ENCODE results near the gene KMT2C. TPM values are rescaled to one million over a fixed set of nuclear protein-coding genes. Genes with fewer than 3 reads are reported as not detected.

KMT2C gene
- total and polyA plus RNA-seq, 10 donors, result 5.3 to 147 (median 107) TPM

DNA sequence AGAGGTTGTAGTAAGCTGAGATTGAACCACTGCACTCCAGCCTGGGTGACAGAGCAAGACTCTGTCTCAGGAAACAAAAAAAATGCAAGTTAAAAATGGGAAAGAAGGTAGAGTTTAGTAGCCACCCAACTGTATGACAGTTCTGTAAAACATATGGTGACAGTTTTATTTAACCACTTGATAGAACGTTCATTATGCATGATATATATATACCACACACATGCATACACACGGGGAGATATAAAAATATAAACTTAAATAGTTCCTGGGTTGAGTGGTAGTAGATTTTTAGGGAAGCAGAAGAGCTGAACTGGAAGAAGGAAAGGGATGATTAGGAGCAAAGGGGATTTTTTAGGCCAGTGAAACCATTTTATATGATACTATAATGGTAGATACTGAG lies 120.0 kb downstream of the KMT2C start:
- WGBS, 5 donors, result 50 to 81% (median 71%) methylated on average over 2 of the region's 2 CpGs
- Histone ChIP-seq H3K9me3 (no peaks in the 10 kb centered on the region), H3K36me3 (peaks cover 0 to 37% (median 3%) of the 10 kb centered on the region in 6 donors), H3K4me1 (peaks cover 10 to 68% (median 25%) of the 10 kb centered on the region in 6 donors), H3K27ac (no peak overlapping the region), H3K4me3 (no peak overlapping the region), H3K27me3 (replicated peaks in 1 of 7) (no peaks in the 10 kb centered on the region)
- intact Hi-C loops (cut with DNase I; ENCODE audit: low total_unique reads), result no loop called here
- no peak for DNase-seq
- TF ChIP-seq POLR2A (IDR thresholded peaks at IDR 0.05) (no peak), POLR2AphosphoS5 (IDR thresholded peaks at IDR 0.05) (no peak)
- TF ChIP-seq, protein P1, sequence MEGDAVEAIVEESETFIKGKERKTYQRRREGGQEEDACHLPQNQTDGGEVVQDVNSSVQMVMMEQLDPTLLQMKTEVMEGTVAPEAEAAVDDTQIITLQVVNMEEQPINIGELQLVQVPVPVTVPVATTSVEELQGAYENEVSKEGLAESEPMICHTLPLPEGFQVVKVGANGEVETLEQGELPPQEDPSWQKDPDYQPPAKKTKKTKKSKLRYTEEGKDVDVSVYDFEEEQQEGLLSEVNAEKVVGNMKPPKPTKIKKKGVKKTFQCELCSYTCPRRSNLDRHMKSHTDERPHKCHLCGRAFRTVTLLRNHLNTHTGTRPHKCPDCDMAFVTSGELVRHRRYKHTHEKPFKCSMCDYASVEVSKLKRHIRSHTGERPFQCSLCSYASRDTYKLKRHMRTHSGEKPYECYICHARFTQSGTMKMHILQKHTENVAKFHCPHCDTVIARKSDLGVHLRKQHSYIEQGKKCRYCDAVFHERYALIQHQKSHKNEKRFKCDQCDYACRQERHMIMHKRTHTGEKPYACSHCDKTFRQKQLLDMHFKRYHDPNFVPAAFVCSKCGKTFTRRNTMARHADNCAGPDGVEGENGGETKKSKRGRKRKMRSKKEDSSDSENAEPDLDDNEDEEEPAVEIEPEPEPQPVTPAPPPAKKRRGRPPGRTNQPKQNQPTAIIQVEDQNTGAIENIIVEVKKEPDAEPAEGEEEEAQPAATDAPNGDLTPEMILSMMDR (IDR thresholded peaks at IDR 0.05 in 8 of 11, conservative IDR thresholded peaks at IDR 0.05 in 3 of 11), result no peak

GRCh38 chr7:152313831-152314604 lies 121.8 kb downstream of the KMT2C start:
- peaks cover 10 to 68% (median 25%) of the 10 kb centered on the region in 6 donors for H3K4me1 ChIP-seq
- H3K27ac ChIP-seq, result peak overlapping the region in 5 of 8 donors; percentile 0 to 55 (median 11)
- peaks cover 0 to 40% (median 13%) of the 10 kb centered on the region in 6 donors for H3K36me3 ChIP-seq
- no peaks in the 10 kb centered on the region for H3K27me3 ChIP-seq (replicated peaks in 1 of 7)
- H3K9me3 ChIP-seq, result no peaks in the 10 kb centered on the region
- 43 to 59% (median 56%) methylated on average over 1 of the region's 1 CpG for WGBS, 5 donors
- DNase-seq, result no peak
- intact Hi-C loops (cut with DNase I; ENCODE audit: low total_unique reads), result no loop called here
- H3K4me3 ChIP-seq, result peak overlapping the region in 1 of 8 donors; percentile 19
- TF ChIP-seq POLR2A (IDR thresholded peaks at IDR 0.05) (no peak), POLR2AphosphoS5 (IDR thresholded peaks at IDR 0.05) (no peak)
- TF ChIP-seq, protein P1 (IDR thresholded peaks at IDR 0.05 in 8 of 11, conservative IDR thresholded peaks at IDR 0.05 in 3 of 11), result no peak

DNA sequence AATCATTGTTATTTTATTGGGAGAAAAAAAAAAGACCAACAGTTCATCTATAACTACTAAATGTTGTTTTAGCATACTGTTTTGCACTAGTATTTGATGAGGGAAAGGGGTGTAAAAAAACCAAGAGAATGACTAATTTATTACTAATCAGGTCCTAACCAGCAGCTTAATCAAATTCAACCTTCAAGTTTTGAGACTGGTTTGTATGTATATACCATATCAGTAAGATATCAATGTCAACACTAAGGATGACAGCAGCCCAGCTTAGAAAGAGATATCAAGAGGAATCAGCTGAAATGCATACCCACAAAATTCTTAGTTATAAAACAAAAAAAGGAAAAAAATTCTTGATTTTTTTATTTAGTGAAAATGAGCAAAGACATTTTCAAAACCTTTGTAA lies 122.6 kb downstream of the KMT2C start:
- TF ChIP-seq, protein P1 (IDR thresholded peaks at IDR 0.05 in 8 of 11, conservative IDR thresholded peaks at IDR 0.05 in 3 of 11), result no peak
- TF ChIP-seq POLR2A (IDR thresholded peaks at IDR 0.05) (no peak), POLR2AphosphoS5 (IDR thresholded peaks at IDR 0.05) (no peak)
- DNase-seq, result no peak
- peaks cover 10 to 67% (median 25%) of the 10 kb centered on the region in 6 donors for H3K4me1 ChIP-seq
- peaks cover 0 to 44% (median 17%) of the 10 kb centered on the region in 6 donors for H3K36me3 ChIP-seq
- H3K27me3 ChIP-seq (replicated peaks in 1 of 7), result no peaks in the 10 kb centered on the region
- no peaks in the 10 kb centered on the region for H3K9me3 ChIP-seq
- intact Hi-C loops (cut with DNase I; ENCODE audit: low total_unique reads), result no loop called here
- H3K4me3 ChIP-seq, result no peak overlapping the region
- H3K27ac ChIP-seq, result peak overlapping the region in 2 of 8 donors; percentile 9 to 55

GRCh38 chr7:152312316-152312715 lies 123.5 kb downstream of the KMT2C start:
- DNase-seq, result no peak
- intact Hi-C loops (cut with DNase I; ENCODE audit: low total_unique reads), result no loop called here
- TF ChIP-seq POLR2AphosphoS5 (IDR thresholded peaks at IDR 0.05), result no peak
- TF ChIP-seq, protein P1 (IDR thresholded peaks at IDR 0.05 in 8 of 11, conservative IDR thresholded peaks at IDR 0.05 in 3 of 11), result no peak
- no peak for TF ChIP-seq POLR2A (IDR thresholded peaks at IDR 0.05)
- Histone ChIP-seq H3K27ac (no peak overlapping the region), H3K36me3 (peaks cover 0 to 47% (median 20%) of the 10 kb centered on the region in 6 donors), H3K4me3 (no peak overlapping the region), H3K4me1 (peaks cover 10 to 58% (median 24%) of the 10 kb centered on the region in 6 donors), H3K9me3 (no peaks in the 10 kb centered on the region), H3K27me3 (replicated peaks in 1 of 7) (no peaks in the 10 kb centered on the region)
- 59 to 74% (median 66%) methylated on average over 2 of the region's 2 CpGs for WGBS, 5 donors
